Measurements from ENCODE around the gene TMEM41A.

Gene TMEM41A

GRCh38 chr3:185519021-185519420 is 20.2 kb upstream of the TMEM41A start:
- H3K9ac ChIP-seq (ENCODE audit: low read length): no peak overlapping the region
- DNase-seq (ENCODE audit: low read depth): no peak
- no peaks in the 10 kb centered on the region for H3K4me1 ChIP-seq (ENCODE audit: control insufficient read depth, insufficient read depth, low read length)
- H3K36me3 ChIP-seq (ENCODE audit: control insufficient read depth, insufficient read depth, low read length, severe bottlenecking): no peaks in the 10 kb centered on the region
- H3K4me3 ChIP-seq (ENCODE audit: low read length): no peak overlapping the region
- no peaks in the 10 kb centered on the region for H3K9me3 ChIP-seq (ENCODE audit: control insufficient read depth, low read length)
- H3K27me3 ChIP-seq (replicated peaks; ENCODE audit: control insufficient read depth, insufficient read depth, low read length): peaks cover 21% of the 10 kb centered on the region

- Histone ChIP-seq H3K27me3 (replicated peaks; ENCODE audit: control insufficient read depth, insufficient read depth, low read length) (peaks cover 27% of the 10 kb centered on the region), H3K36me3 (ENCODE audit: control insufficient read depth, insufficient read depth, low read length, severe bottlenecking) (no peaks in the 10 kb centered on the region)
- no peak for DNase-seq (ENCODE audit: low read depth)
Observed at GRCh38 chr3:185517387-185518130, 18.7 kb upstream of the TMEM41A start.

DNA sequence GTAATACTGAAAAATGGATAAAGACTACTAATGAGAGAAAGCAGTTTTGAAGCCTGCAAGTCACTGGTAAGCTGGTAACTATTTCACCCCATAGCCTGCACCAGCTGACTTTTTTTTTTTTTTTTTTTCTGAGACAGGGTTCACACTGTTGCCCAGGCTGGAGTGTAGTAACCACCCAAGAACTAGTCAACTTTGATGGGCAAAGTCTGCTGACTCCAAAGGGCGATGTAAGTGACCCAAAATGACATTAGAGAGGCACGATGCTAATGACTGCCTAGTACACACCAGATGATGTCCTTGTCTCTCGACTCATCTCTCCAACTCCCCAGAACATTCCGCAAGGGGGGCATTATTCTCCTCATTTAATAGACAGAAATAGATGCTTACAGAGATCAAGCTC is 12.9 kb upstream of the TMEM41A start:
- no peak for DNase-seq (ENCODE audit: low read depth)

More at GRCh38 chr3:185517387-185518130, 18.7 kb upstream of the TMEM41A start:
- no peak overlapping the region for H3K9ac ChIP-seq (ENCODE audit: low read length)
- no peaks in the 10 kb centered on the region for H3K4me1 ChIP-seq (ENCODE audit: control insufficient read depth, insufficient read depth, low read length)
- H3K9me3 ChIP-seq (ENCODE audit: control insufficient read depth, low read length): no peaks in the 10 kb centered on the region
- no peak overlapping the region for H3K4me3 ChIP-seq (ENCODE audit: low read length)

GRCh38 chr3:185508335-185508991 is 9.6 kb upstream of the TMEM41A start:
- Histone ChIP-seq H3K4me1 (ENCODE audit: control insufficient read depth, insufficient read depth, low read length) (no peaks in the 10 kb centered on the region), H3K9ac (ENCODE audit: low read length) (no peak overlapping the region), H3K36me3 (ENCODE audit: control insufficient read depth, insufficient read depth, low read length, severe bottlenecking) (no peaks in the 10 kb centered on the region), H3K9me3 (ENCODE audit: control insufficient read depth, low read length) (no peaks in the 10 kb centered on the region), H3K4me3 (ENCODE audit: low read length) (no peak overlapping the region), H3K27me3 (replicated peaks; ENCODE audit: control insufficient read depth, insufficient read depth, low read length) (peaks cover 4% of the 10 kb centered on the region)
- DNase-seq (ENCODE audit: low read depth): no peak

More for the DNA sequence above, 12.9 kb upstream of the TMEM41A start:
- no peak overlapping the region for H3K4me3 ChIP-seq (ENCODE audit: low read length)
- H3K36me3 ChIP-seq (ENCODE audit: control insufficient read depth, insufficient read depth, low read length, severe bottlenecking): no peaks in the 10 kb centered on the region
- H3K27me3 ChIP-seq (replicated peaks; ENCODE audit: control insufficient read depth, insufficient read depth, low read length): peaks cover 16% of the 10 kb centered on the region
- H3K9ac ChIP-seq (ENCODE audit: low read length): no peak overlapping the region
- H3K9me3 ChIP-seq (ENCODE audit: control insufficient read depth, low read length): no peaks in the 10 kb centered on the region
- no peaks in the 10 kb centered on the region for H3K4me1 ChIP-seq (ENCODE audit: control insufficient read depth, insufficient read depth, low read length)

DNA sequence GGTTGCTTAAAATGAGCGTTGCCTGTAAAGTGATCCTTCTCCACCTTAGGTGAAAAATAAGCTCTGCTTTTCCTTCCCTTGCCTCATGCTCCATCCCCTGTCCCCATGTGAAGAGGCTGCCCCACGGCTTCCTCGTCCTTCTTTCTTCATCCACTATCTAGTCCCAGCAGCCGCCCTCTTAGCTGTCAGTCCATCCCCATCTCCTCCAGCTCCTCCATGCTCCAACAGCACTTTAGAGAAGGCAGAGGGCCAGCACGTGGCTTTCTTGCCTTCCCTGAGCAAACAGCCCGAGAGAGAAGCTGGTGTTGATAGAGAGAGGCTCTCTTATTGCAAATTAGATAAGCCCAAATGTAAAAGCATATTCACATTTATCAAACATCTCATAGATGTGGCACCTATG is 9.0 kb upstream of the TMEM41A start:
- H3K9me3 ChIP-seq (ENCODE audit: control insufficient read depth, low read length): no peaks in the 10 kb centered on the region

DNA sequence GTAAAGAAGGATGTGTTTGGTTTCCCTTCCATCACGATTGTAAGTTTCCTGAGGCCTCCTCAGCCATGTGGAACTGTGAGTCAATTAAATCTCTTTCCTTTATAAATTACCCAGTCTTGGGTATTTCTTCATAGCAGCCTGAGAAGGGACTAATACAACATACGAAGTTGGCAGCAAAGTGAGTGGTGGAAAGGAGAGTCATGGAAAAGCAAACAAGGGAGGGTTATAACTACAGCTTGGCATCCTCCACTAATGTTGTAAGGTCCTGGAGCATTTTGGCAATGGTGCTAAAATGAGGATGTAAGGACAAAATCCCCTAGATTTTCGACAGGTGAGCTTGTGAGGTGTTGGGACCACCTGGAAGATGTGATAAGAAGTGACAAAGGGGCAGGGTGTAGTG is 5.8 kb upstream of the TMEM41A start:
- H3K9ac ChIP-seq (ENCODE audit: low read length): no peak overlapping the region
- H3K4me1 ChIP-seq (ENCODE audit: control insufficient read depth, insufficient read depth, low read length): peaks cover 5% of the 10 kb centered on the region
- H3K4me3 ChIP-seq (ENCODE audit: low read length): no peak overlapping the region
- H3K36me3 ChIP-seq (ENCODE audit: control insufficient read depth, insufficient read depth, low read length, severe bottlenecking): no peaks in the 10 kb centered on the region
- no peak for DNase-seq (ENCODE audit: low read depth)
- no peaks in the 10 kb centered on the region for H3K27me3 ChIP-seq (replicated peaks; ENCODE audit: control insufficient read depth, insufficient read depth, low read length)
- H3K9me3 ChIP-seq (ENCODE audit: control insufficient read depth, low read length): no peaks in the 10 kb centered on the region

More for the DNA sequence above, 9.0 kb upstream of the TMEM41A start:
- Histone ChIP-seq H3K4me3 (ENCODE audit: low read length) (no peak overlapping the region), H3K4me1 (ENCODE audit: control insufficient read depth, insufficient read depth, low read length) (peaks cover 2% of the 10 kb centered on the region), H3K27me3 (replicated peaks; ENCODE audit: control insufficient read depth, insufficient read depth, low read length) (peaks cover 4% of the 10 kb centered on the region), H3K9ac (ENCODE audit: low read length) (no peak overlapping the region), H3K36me3 (ENCODE audit: control insufficient read depth, insufficient read depth, low read length, severe bottlenecking) (no peaks in the 10 kb centered on the region)
- no peak for DNase-seq (ENCODE audit: low read depth)

DNA sequence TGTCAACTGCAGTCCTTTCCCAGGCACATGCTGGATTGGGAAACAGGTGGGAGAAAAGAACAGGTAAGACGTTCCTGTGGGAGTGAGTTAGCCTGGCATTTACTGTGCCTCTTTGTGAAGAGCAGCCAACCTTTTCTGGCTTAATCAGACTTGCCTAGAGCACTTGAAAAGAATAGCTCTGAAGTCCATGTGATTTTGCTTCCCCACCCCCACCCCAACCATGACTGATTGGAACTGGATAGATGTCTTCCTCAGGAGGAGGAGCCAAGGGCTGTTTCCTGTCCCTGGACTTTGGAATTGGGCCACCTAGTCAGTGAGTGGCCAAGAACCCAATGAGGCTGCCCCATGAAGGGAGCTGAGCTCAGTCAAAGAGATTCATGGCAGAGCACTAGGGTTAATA is 4.7 kb upstream of the TMEM41A start:
- H3K9ac ChIP-seq (ENCODE audit: low read length): no peak overlapping the region

GRCh38 chr3:185502987-185503386 is 4.2 kb upstream of the TMEM41A start:
- no peaks in the 10 kb centered on the region for H3K36me3 ChIP-seq (ENCODE audit: control insufficient read depth, insufficient read depth, low read length, severe bottlenecking)
- H3K9ac ChIP-seq (ENCODE audit: low read length): peak overlapping the region; percentile 47
- no peaks in the 10 kb centered on the region for H3K9me3 ChIP-seq (ENCODE audit: control insufficient read depth, low read length)
- no peak overlapping the region for H3K4me3 ChIP-seq (ENCODE audit: low read length)
- H3K27me3 ChIP-seq (replicated peaks; ENCODE audit: control insufficient read depth, insufficient read depth, low read length): no peaks in the 10 kb centered on the region
- DNase-seq (ENCODE audit: low read depth): no peak
- peaks cover 5% of the 10 kb centered on the region for H3K4me1 ChIP-seq (ENCODE audit: control insufficient read depth, insufficient read depth, low read length)

More for the DNA sequence above, 4.7 kb upstream of the TMEM41A start:
- H3K27me3 ChIP-seq (replicated peaks; ENCODE audit: control insufficient read depth, insufficient read depth, low read length): no peaks in the 10 kb centered on the region
- no peaks in the 10 kb centered on the region for H3K9me3 ChIP-seq (ENCODE audit: control insufficient read depth, low read length)
- DNase-seq (ENCODE audit: low read depth): no peak
- no peaks in the 10 kb centered on the region for H3K36me3 ChIP-seq (ENCODE audit: control insufficient read depth, insufficient read depth, low read length, severe bottlenecking)
- H3K4me1 ChIP-seq (ENCODE audit: control insufficient read depth, insufficient read depth, low read length): peaks cover 5% of the 10 kb centered on the region
- no peak overlapping the region for H3K4me3 ChIP-seq (ENCODE audit: low read length)

DNA sequence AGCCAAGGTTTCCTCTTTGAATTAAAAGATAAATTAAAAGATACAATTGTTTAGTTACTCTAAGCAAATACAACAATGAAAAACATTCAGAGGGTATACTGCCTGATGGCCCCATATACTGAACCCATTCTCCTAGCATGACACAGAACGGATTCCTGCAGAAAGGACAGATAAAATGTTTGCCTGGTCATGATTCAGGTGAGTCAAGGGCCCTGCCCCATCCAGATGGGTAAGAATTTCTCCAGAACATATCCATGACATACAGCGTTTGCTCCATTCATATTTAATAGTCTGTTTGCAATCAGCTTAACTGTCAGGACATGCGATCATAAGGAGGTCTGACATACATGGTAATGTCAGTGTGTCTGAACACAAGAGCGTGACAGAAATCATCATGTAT is 8.6 kb downstream of the TMEM41A start:
- Histone ChIP-seq H3K36me3 (ENCODE audit: control insufficient read depth, insufficient read depth, low read length, severe bottlenecking) (peaks cover 69% of the 10 kb centered on the region), H3K4me3 (ENCODE audit: low read length) (no peak overlapping the region), H3K4me1 (ENCODE audit: control insufficient read depth, insufficient read depth, low read length) (no peaks in the 10 kb centered on the region), H3K27me3 (replicated peaks; ENCODE audit: control insufficient read depth, insufficient read depth, low read length) (no peaks in the 10 kb centered on the region), H3K9ac (ENCODE audit: low read length) (no peak overlapping the region), H3K9me3 (ENCODE audit: control insufficient read depth, low read length) (no peaks in the 10 kb centered on the region)
- DNase-seq (ENCODE audit: low read depth): no peak

GRCh38 chr3:185489462-185489861 is 9.4 kb downstream of the TMEM41A start:
- Histone ChIP-seq H3K9ac (ENCODE audit: low read length) (no peak overlapping the region), H3K9me3 (ENCODE audit: control insufficient read depth, low read length) (no peaks in the 10 kb centered on the region), H3K36me3 (ENCODE audit: control insufficient read depth, insufficient read depth, low read length, severe bottlenecking) (peaks cover 61% of the 10 kb centered on the region), H3K4me3 (ENCODE audit: low read length) (no peak overlapping the region), H3K4me1 (ENCODE audit: control insufficient read depth, insufficient read depth, low read length) (no peaks in the 10 kb centered on the region), H3K27me3 (replicated peaks; ENCODE audit: control insufficient read depth, insufficient read depth, low read length) (no peaks in the 10 kb centered on the region)
- DNase-seq (ENCODE audit: low read depth): no peak

GRCh38 chr3:185488465-185488864 is 10.4 kb downstream of the TMEM41A start:
- no peak for DNase-seq (ENCODE audit: low read depth)
- Histone ChIP-seq H3K36me3 (ENCODE audit: control insufficient read depth, insufficient read depth, low read length, severe bottlenecking) (peaks cover 51% of the 10 kb centered on the region), H3K4me1 (ENCODE audit: control insufficient read depth, insufficient read depth, low read length) (no peaks in the 10 kb centered on the region), H3K27me3 (replicated peaks; ENCODE audit: control insufficient read depth, insufficient read depth, low read length) (no peaks in the 10 kb centered on the region), H3K4me3 (ENCODE audit: low read length) (no peak overlapping the region), H3K9me3 (ENCODE audit: control insufficient read depth, low read length) (no peaks in the 10 kb centered on the region), H3K9ac (ENCODE audit: low read length) (no peak overlapping the region)

All from adipocyte (in vitro differentiated cells).